ENCODE data around the gene HOXD3.

- no peak for TF ChIP-seq CTCF (IDR thresholded peaks at IDR 0.05; ENCODE audit: insufficient read depth, low read depth, low read length)
- TF ChIP-seq EZH2 (IDR thresholded peaks at IDR 0.05; ENCODE audit: insufficient read depth, low read length): no peak
Measured at GRCh38 chr2:176133389-176133788, 23.7 kb upstream of the HOXD3 start.

Measured in astrocyte (in vitro differentiated cells and primary cell).